NB4 (cell line): Measurements from ENCODE around the gene VASN.

Experiments
- DNase-seq: peaks from one replicate; pipeline ENCODE4 v3.0.0; 2010; ENCODE audit warnings: low read depth
- H3K4me3 ChIP-seq: one replicate; pipeline ENCODE4 v1.5.1; 2011; ENCODE audit warnings: mild to moderate bottlenecking, low read depth, low read length, moderate library complexity
- CTCF ChIP-seq: IDR thresholded peaks from one replicate; pipeline ENCODE4 v1.5.1; 2012; ENCODE audit warnings: low read depth, low read length
- MAX ChIP-seq: IDR thresholded peaks from 2 replicates; pipeline ENCODE4 v1.6.1; 2011; ENCODE audit warnings: low read depth, low read length
- MYC ChIP-seq: IDR thresholded peaks from 2 replicates; pipeline ENCODE4 v1.6.1; 2011; ENCODE audit warnings: low read depth, low read length
- POLR2A ChIP-seq: IDR thresholded peaks from 2 replicates; pipeline ENCODE4 v1.6.1; 2011; ENCODE audit warnings: mild to moderate bottlenecking; ENCODE audit not compliant: insufficient read length; ENCODE audit errors: extremely low read depth

VASN gene

GRCh38 chr16:4387781-4388180, 16.1 kb downstream of the VASN start:
- DNase-seq: no peak
- H3K4me3 ChIP-seq: no peak overlapping the region
- TF ChIP-seq MYC (no peak), POLR2A (no peak), MAX (no peak), CTCF (no peak)

GRCh38 chr16:4388271-4389021, 16.8 kb downstream of the VASN start:
- TF ChIP-seq POLR2A: no peak
- no peak for TF ChIP-seq MYC
- no peak for TF ChIP-seq MAX
- no peak for TF ChIP-seq CTCF
- H3K4me3 ChIP-seq: no peak overlapping the region
- DNase-seq: no peak

- TF ChIP-seq MAX: no peak
- TF ChIP-seq POLR2A: no peak
- TF ChIP-seq CTCF: no peak
- TF ChIP-seq MYC: no peak
- no peak for DNase-seq
- H3K4me3 ChIP-seq: no peak overlapping the region
Measured at GRCh38 chr16:4389051-4389955, 17.7 kb downstream of the VASN start.

GRCh38 chr16:4390266-4391260, 18.9 kb downstream of the VASN start:
- no peak for TF ChIP-seq CTCF
- no peak for TF ChIP-seq MAX
- TF ChIP-seq POLR2A: no peak
- no peak for TF ChIP-seq MYC
- DNase-seq: no peak
- no peak overlapping the region for H3K4me3 ChIP-seq

- H3K4me3 ChIP-seq: no peak overlapping the region
- DNase-seq: no peak
Measured at GRCh38 chr16:4391631-4392381, 20.2 kb downstream of the VASN start.

More at GRCh38 chr16:4391631-4392381, 20.2 kb downstream of the VASN start:
- TF ChIP-seq POLR2A (no peak), MAX (no peak), MYC (no peak), CTCF (no peak)
